ELR (cell line): ENCODE data around the gene SPRY4.
A peak's percentile ranks its signal among the peaks of the same experiment; 100 is the strongest.
"Not testable (repeated sequence)": the region's sequence is repeated elsewhere in the genome, so short reads cannot be mapped to it uniquely, and the experiment has no call there.

ENCODE experiments used
- DNase-seq: peaks from one replicate; pipeline ENCODE4 v3.0.0-alpha.2; 2015; ENCODE audit warnings: low read depth

The SPRY4 gene

DNA sequence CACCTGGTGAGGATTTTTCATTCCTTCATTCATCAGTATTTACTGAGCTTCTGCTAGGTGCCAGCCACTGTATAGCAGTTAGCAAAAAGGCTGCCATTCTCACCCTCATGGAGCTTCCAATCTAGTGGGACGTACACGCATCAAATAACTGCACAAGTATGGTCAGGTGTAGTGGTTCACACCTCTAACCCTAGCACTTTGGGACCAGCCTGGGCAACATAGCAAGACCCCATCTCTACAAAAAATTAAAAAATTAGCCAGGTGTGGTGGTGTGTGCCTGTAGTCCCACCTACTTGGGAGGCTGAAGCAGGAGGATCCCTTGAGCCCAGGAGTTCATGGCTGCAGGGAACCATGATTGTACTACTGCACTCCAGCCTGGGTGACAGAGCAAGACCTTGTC lies 8.9 kb upstream of the SPRY4 start:
- DNase-seq = not testable (repeated sequence)

DNA sequence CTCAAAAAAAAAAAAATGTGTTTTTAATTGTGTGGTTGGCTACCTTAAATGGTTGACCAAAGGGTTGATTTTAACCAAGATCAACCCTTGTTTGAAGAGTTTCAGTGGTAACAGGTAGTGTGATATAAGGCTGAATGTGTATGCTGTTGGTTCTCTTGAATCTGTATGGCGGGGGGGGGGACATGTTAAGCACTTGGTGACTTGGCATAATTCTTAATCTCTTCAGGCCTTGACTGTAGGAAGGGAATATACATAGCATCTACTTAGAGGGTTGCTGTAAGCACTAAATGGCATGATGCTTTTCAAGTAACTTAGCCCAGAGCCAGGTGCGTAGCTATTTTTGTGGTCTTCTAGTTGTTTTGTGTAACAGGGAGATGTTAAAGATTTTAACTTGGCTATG lies 5.6 kb upstream of the SPRY4 start:
- no peak for DNase-seq

DNA sequence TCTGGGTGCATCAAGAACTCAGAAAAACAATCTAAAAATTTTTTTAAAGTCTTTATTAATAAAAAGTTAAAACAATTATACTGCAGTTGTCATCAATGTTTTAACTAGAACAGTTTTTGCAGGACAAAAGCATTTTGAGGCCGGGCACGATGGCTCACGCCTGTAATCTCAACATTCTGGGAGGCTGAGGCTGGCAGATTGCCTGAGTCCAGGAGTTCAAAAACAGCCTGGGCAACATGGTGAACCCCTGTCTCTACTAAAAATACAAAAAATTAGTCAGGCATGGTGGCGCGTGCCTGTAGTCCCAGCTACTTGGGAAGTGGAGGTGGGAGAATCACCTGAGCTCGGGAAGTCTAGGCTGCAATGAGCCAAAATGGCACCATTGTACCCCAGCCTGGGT lies 5.2 kb upstream of the SPRY4 start:
- no peak for DNase-seq

DNA sequence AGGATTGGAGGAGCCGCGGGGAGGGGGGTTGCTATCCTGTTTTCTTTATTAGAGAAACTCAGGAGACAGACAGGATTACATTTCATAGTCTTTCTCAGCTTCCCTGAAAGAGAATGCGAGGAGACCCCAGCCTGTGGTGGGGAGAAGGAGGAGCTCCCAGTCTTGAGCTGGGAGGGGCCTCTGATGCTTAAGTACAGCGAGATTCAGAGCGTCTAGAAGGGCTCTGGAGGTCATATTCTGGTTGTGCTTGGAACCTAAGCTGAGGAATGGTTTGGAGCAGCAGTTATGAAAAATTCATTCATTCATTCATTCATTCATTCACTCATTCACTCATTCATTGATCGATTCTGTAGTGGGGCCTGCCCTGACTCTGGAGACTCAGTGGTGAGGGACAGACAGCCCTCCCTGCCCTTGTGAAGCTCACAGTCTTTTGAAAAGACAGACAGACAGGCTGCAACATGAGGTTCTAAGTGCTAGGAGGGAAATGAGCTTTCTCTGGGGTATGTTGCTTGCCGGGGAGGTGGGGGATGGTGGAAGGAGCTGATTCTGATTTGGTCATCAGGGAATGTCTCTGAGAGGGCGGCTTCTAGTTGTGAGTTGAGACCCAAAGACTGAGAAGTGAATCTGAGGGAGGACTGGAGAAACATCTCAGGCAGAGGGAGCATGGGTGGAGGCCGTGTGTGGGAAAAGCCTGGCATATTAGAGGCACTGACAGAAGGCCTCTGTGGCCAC lies 2.5 kb upstream of the SPRY4 start:
- DNase-seq = peak; percentile 90

DNA sequence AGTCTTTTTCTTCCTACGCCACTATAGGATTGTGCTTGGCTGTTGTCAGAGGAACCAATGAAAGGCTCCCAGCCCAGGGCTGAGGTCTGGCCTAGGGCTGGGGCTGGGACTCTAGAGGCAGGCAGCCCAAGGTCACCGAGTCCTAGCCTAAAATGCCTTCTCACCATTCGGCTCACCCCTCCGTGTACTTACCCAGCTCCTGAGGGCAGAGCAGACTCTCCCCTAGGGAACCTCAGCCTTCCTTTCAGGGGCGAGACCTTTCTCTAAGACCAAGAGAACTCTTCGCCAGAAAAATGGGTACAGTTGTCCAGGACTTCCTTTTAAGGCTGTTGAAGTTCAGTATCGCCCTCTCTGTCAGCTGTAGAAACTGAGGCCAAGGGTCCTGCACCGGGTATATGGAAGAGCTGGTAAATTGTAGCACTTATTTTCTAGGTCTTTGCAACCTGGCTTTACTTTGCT lies 1.7 kb upstream of the SPRY4 start:
- no peak for DNase-seq

DNA sequence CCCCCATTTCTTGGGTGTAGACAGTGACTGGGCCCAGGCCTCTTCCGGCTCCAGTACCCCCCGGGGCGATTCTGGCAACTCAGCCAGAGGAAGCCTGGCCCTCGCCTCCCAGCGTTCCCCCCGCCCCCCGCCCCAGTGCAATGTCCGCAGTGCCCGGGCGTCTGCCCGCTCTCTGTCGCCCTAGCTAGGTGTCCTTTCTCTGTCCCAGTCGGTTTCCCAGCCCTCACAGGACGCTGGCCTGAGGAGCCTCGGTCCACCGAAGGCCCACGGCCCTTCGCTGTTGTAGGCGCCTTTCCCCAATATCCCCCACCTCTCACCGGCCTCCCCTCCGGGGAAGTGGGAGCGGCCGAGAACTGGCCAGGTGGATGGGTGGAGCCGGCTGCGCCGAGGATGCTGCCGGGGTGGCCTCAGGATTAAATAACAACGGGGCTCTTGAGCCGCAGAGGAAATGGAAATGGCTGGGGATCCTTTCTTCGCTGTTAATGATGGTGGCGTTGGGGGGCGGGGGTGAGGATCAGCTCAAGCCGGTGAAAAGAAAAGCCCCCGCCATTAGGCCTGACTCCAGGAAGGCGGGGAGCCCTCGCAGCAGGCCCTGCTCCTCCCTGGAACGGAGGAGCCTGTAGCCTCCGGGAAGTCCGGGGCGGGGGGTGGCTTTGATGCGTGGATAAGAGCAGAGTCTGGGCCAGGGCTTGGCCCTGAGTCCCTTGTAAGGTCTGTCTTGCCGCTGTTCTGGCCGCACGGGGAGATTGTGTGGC lies 1.1 kb upstream of the SPRY4 start:
- DNase-seq = peak; percentile 97

DNA sequence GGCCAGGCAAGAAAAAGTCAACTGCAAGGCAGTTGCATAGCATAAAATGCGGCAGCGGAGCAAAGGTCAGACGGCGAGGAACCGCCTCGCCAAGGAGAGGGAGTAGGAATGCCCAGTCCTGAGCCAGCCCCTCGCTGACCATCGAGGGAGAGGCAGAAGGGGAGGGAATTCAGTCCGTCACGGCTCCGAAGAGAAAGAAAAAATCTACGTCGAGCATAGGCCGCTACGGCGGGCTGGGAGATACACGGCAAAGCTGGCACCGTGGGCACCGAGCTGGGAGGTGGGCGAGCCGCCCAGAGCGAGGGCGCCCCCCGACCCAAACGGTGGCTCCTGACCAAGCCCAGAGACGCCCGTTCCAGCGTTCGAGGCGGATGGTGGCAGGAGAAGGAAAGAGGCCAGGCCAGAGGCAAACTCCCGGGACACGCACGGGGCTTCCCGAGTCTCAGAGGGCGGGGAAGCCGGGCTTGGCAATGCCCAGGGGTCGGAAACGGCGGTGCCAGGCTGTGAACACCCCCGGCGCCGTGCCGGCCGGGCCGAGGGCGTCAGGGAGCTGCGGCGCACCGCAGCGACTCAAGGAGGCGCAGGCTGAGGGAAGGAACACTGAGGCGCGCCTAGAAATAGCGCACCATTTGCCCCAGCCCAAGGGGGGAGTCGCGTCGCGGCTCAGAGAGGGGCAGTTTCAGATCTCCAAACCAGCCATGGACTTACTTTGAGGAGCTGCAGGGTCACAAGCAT lies 518 bp downstream of the SPRY4 start:
- DNase-seq = peak; percentile 59

DNA sequence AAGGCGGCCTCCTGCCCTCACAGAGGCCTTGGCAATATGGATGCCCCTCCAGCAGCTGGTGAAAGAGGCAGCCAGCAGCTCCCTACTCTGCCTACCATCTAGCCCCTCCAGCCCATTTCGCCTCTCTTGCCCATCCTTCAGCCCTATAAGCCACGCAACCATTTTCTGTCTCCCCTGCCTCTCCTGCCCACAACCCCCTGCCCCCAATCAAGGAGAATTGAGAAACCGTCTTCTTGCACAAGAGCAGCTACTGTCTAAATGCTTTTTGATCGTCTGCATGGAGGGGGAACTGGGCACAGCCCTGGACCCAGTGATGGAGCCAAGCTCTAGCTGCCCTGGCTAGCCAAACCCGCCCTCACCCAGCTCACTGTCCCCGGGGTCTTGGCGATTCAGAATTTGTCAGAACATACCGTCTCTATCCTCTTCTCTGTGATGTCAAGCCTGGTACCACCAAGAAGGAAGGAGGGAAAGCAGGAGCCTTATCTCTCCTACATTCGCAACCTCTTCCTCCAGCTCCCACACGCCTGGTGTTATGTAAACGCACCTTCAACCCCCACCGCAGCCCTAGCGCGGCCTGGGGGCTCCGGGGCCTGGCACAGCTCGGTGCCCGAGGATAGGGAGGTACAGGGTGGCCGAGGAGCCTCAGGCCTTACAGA lies 1.2 kb downstream of the SPRY4 start:
- DNase-seq = no peak

DNA sequence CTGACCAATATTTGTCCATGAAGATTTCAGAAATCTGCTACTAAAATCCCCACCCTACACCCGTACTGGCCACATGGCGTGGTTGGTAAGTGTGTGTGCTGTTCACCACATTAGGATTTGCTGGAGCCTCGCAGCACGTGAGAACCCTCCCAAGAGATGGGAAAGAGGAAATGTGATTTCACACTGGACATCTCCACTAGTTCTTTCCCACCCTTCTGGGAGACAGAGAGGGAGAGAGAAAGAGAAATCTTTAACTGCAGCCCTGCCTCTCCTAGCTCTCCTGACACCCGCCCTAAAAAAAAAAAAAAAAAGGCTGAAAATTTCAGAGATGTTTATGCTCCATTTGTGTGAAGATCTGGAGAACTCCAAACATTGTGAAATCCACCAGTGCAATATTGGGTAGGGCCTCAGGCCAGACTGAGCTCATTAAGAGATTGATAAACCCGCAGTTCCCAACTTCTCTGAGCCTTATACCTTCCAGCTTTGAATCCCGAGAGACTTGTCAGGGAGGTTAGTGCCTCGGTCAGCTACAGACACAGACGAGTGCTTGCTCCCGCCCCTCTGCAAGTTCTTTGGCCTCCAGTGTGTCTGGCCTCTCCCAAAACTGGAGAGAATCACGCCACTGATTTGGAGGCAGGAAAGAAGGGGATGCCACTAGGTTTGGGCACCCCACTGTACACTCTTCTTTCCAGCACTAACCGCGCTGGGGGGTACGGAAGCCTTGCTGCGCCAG lies 1.9 kb downstream of the SPRY4 start:
- peak; percentile 78 for DNase-seq

DNA sequence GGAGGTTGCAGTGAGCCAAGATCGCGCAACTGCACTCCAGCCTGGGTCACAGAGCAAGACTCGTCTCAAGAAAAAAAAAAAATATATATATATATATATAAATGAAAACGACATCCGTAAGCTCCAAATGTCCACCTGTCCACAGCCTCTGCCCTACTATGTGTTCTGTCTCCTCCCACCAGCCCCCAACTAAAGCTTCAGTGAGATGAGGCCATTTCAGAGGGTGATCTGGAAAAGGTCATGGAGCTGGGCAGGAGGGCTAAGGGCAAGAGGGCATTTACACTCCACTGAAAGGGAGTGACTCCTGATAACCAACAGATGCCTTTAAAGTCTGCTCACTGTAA lies 2.4 kb downstream of the SPRY4 start:
- no peak for DNase-seq

DNA sequence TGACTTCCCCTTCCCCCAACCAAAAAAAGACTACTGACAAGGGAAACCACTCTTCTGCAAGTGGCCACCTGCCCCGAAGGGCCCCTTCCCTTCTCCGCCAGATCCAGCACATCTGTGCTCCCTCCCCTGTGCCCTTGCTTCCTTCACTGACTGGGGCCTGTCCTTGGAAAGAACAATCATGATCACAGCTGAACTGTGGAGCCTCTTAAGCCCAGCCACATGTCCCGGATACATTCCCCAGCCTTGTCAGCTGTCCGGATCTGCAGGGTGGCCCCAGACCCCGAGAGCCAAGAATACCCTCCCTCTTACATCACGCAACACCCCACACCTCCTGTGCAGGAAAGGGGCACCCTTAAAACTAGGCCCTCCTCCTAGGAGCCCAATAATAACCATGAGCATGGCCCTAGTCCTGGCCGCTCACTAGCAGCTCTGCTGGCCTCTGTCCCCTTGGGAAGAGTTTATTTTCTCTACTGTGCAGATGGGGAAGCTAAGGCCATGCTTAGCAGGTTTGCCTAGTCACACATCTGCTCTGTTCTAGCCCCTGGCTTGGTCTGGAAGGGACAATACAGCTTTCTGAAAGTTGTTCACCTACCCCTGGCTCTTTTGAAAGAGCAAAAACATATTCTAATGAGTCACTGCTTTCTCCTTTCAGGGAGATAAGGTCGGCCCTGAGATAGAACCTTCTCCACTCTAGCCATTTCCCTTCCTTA lies 3.8 kb downstream of the SPRY4 start:
- DNase-seq = peak; percentile 56

DNA sequence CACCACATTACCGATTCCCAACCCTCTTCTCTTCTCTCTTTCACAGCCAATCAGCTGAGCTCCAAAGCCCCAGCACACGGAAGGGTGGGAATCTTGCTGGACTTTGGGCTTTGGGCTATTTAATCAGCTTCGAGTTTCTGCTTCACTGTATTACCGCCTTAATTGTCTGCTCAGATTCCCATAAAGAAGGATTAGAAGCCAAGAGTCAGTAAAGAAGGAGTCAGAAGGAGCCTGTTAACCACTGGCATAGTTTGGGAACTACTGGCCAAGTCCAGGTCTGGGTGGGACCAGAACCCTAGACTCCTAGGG lies 4.4 kb downstream of the SPRY4 start:
- DNase-seq = no peak

DNA sequence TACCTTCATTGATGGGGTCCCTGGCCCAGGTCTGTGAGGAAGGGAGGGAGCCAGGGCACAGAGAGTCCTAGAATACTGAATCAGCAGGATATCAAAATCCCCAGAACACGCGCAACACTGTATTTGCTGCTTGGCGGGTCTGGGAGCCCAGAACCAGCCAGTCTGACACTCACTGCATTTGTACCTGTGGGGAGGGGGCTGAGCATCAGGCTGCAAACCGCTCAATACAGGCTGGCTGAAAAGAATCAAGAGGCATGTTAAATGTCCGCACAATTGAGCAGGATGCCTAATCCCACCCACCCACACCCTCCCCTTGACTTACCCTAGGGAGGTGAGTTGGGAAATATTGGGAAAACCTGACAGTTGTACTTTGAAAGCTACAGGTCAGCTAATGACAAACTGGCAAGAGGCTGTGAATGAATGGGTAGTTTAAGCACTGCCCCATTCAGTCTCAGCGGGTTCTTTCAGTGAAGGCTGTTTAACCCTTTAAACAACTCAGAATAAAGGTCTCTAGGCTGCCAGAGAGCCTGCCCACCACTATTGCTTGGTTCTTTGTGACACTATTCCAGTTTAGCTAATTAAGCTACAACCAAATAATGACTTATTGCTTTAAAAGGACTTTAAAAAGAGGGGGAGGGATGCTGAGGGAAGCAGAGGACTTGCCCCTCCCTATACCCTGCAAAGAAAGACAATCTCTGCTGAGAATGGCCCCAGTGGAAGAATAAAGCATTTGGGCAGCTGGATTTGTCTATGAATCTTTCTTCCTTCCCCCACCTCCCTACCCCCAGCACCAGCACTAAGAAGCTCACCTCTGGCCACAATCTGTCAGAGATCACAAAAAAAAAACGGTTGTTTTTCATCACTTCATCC lies 5.0 kb downstream of the SPRY4 start:
- no peak for DNase-seq

DNA sequence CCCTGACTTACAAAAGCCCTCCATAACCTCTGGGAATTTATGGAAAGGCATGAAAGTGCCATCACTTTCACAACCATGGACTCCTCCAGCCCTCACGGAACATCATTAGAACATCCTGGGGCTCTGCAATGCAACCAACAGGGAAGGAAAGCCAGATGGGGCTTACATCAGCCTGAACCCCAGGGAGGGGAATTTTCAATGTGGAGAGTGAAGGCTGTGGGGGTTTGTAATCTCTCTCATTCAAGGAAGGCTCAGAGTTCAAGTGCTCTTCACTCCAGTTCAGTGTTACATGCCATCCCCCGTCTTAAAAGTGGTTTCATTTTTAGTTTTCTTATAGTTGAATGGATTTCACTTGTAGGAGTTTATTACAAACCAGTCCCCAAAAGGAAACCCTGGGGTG lies 5.7 kb downstream of the SPRY4 start:
- no peak for DNase-seq

DNA sequence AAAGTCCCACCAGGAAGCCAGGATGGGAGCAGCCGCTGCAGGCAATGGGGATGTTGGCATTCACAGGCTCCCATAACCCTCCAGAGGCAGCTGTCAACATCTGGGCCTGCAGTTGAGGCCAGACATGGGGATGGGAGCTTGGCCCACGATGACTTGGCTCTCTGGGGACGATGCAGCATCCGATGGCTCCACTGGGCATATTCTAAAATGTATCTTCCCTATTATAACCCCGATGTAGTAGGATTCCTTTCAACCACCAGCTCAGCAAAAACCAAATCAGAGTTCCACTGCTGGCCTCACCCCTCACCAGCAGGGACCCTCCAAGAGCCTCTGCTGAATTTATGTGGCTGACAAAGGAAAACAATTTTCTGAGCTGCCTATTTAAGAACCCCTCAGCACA lies 7.1 kb downstream of the SPRY4 start:
- DNase-seq = no peak

DNA sequence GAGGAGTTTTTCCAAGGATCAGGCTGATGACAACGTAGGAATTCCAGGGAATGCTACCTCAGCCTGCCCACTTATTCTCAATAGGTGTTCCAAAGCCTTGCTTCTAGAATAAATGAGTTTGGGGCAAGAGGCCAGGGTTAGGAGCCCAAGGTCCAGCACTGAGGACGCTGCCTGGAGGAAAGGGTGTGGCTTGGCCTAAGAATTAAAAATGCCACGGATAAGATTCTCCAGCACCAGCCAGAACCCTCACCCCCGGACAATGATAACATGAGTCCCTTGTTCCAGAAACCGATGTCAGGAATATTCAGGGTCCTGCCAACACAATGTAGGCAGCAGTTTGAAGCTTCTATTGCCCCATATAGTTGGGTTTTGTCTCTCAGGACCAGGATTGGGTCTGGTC lies 7.6 kb downstream of the SPRY4 start:
- no peak for DNase-seq

DNA sequence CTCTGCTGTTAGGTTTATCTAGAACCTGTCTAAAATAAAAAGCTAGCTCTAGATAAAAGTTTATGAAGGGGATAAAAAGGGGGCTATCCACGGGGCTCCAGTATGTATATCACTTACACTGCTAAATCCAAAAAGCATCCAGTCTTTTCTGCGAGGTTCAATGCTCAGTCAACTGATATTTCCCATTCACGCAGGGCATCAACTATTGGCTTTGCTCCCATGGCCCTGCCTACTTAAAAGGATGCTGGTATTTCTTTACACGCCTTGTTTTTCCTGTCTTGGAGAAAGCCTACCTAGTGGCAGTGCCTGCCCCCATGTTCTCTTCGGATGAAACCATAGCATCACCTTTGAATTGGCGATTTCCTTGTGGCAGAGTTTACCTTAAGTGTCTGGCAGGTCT lies 8.1 kb downstream of the SPRY4 start:
- DNase-seq = no peak

DNA sequence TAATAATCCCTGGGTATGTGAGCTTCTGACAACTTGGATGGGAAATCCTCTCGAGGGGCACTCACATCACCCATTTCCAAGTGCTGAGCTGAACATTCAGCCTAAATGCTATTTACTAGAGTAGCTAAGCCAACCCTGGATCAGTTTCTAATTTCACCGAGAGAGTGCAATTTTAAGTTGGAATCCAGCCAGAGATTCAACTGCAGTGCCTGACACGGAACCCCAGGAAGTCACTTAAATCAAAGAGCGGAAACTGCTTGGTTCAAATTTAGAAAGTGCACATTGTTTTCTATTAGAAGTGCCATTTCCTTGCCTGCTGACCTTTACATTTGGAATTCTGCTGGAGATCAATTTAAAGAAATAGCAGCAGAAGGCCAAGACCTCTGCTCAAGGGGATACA lies 8.8 kb downstream of the SPRY4 start:
- no peak for DNase-seq

DNA sequence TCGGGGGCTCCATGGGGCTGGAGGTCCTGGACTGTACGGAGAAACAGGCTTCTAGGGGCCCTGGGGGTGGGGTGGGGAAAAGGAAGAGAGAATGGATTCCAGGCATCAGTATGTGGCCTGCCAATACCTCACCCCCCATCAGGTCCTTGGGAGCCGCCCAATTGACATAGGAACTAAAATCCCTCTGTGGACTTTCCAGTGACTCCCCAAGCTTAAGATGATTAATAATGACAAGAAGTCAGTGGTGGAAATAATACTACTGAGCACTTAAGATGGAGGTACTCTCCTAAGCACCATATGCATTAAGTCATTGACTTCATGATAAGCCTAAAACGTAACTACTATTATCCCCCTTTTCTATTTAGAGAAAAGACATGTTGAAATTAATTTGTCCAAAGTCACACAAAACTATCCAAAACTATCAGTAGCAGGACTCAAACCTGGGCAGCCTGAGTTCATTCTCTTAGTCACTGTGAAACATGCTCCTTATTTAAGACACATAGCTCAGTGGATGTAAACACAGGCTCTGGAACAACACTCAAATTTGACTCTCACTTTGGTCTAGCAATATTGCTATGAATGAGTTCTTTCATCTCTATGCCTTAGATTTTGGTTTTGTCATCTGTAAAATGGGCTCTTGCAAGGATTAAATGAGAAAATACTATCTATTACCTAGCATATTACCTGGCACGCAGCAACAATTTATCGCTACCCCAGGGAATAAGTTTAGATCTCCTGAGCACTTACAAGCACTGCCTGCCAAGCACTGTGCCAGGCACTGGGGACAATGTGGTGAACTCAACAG lies 9.5 kb downstream of the SPRY4 start:
- no peak for DNase-seq

DNA sequence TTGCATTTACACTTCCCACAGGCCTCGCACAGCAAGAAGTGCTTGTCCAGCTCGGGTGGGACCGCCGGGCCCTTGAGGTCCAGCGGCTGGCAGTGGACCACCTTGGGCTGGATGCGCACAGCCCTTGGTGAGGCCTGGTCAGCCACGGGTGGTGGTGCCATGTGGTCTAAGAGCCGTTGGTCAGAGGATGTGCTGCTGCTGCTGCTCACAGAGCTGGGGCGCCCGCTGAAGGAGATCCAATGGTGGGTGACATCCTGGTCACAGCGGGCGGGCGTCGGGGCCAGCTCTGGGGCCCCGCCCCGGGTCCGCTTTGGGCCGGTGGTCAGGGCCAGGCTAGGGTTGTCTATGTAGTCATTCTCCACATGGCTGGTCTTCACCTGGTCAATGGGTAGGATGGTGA lies 10.2 kb downstream of the SPRY4 start:
- DNase-seq = no peak
